HG02571 (cell line): ENCODE results near the gene KRCC1.

Experiments
- ATAC-seq: cut with Tn5 transposase; IDR thresholded peaks from one replicate; pipeline ENCODE4 v1.9.1; 2021; ENCODE audit warnings: mild to moderate bottlenecking, moderate library complexity; ENCODE audit not compliant: unreplicated experiment

KRCC1 gene

DNA sequence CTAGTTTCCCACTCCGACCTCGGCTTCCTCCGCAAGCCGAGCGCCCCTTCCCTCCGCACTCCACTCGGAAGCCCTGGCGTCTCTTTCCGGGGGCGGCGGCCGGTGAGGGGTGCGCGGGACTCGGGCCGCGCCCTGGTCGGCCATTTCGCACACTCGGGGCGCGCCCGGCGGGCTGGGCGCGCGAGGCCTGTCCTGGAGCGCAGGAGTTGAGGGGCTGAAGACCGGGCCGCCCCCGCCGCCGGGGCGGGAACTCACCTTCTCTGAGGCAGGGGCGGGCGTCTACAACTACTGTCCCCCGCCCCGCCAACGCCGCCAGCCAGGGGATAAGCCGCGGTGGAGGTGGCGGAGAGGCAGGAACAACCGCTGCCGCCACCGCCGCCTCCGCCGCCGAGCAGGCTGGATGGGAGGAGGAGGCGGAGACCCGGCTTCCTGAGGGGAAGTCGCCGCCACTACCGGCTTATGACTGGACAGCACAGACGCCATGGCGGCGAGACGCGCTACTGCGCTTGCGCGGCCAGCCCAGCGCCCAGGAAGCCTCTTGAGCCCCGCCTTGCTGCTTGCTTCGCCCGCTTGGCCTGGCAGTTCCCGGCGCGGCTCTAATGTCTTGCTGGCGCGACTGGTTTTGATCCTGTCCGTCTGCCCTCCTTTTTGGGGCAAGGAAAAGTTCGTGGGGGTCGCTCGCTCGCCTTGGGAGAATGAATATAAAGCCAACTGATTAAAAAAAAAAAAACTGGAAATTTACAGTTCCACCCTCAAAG lies at the start of gene KRCC1:
KRCC1 (minus strand) TSS at position 413 of the 758 bp plus-strand sequence. CDS start 27,220 bp downstream, outside the sequence.
- peak; percentile 94 for ATAC-seq

DNA sequence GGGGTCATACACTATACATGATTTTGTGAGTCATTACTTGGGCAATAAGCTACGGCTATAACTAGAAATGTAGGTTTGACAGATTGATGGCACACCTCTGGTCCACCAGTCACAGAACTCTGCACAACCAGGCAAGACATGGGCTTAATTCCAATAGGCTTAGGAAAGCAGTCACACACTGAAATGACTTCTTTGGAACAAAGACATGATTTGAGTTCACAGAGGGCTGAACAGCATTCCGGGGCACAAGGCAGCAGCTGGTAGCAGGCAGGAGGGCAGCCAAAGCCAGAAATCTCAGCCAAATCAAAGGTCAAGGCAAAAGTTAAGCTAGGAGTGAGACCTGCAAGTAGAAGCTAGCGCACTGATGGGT lies 44.9 kb upstream of the KRCC1 start:
- no peak for ATAC-seq

DNA sequence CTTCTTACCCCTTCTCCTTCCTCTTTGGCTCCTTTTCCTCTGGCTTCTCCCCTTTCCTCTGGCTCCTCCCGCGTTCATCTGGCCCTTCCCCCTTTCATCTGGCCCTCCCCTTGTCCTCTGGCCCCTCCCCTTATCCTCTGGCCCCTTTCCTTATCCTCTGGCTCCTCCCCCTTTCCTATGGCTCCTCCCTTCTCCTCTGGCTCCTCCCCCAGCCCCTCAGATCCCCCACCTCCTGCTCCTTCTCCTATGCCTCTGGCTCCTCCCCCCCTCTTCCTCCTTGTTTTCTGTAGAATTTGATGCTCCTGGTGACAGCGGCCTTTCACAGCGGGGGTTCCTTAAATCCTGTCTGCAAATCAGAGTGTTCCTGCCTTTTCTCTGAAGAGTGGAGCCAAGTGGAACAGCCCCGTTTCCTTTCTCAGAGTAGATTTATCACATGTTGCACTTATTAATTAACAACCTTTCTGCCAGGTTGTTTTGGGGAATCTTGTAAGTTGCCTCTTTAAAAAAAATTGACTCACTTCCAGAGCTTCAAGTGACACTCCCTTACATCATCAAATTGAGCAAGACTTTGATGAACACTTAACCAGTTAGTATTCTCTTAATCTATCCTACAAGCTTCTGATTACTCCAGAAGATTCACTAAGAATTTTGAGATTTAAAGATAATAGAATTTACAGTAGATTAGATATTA lies 44.4 kb upstream of the KRCC1 start:
- ATAC-seq, result no peak

DNA sequence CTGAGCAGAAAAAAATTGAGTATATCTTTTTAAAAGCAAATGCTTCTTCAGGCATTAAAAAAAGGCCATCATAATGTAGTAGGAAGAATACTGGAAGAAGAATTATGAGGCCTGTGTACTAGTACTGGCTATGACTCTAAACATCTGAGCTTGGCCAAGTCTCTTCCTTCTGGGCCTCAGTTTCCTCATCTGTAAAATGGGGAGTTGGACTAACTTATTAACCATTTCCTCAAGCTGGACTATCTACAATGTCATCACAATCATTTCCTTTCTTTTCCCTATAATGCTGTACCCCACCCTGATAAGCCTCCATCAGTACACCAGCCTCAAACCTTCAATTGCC lies 42.9 kb upstream of the KRCC1 start:
- ATAC-seq, result no peak

DNA sequence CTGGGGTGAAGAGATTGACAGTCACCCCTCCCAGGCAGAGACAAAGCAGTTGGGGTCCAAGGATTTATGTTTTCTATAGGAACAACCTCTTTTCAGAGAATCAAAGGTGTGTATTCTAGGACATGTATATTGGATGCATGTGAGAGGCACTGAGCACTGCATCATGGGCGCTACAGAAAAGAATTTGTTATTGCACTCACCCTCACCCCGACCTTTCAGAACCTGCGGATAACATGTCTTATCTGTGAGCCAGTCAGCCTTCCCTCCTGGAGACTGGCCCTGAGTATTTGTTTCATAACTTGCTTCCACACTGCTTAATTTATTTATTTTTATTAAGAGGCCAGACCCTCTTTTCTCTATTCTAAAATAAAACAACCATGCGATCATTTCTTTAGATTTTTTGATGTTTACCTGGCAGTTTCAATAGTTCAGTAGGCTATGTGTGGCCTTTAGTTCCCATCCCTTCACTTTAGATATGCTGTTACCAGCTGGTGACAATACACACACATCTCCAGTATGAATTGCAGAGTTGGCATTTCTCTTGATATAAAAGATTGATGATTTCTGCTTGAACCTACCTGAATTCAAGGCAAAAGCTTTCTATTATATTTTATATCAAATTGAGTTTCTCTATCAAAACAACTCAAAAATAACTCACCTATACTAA lies 42.4 kb upstream of the KRCC1 start:
- ATAC-seq, result no peak

DNA sequence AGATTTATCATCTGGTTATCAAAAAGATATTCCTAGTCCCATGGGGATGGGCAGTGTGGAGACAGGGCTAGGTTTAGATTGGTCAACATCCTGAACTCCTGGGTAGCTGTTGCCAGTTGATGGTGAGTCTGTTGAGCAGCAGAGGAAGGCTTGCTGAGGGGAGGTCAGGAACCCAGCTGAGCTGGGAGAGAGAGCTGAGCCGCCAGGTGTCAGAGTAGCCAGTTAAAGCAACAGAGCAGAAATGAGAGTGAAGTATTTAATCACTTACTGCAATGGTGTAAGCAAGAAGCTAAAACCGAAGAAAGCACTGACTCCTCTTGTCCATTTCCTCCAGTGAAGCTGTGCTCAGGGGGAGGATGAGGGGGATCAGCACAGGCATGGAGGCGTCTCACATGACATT lies 41.6 kb upstream of the KRCC1 start:
- no peak for ATAC-seq

DNA sequence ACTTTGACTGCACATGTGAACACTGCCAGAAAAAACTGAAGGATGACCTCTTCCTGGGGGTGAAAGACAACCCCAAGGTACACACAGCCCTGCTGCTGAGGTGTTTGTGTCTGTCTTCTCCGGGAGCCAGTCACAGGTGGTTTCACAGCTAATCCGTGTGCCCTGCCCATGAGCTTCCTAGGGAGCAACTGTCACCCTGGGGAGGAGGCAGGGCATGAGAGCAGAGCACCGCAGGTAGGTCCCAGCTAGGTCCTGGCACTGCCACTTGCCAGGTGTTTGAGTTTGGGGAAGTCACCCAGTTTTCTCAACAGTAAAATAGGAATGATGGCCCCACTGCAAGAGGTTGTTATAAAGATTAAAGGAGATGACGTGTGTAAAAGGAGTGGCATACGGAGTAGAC lies 41.1 kb upstream of the KRCC1 start:
- no peak for ATAC-seq

DNA sequence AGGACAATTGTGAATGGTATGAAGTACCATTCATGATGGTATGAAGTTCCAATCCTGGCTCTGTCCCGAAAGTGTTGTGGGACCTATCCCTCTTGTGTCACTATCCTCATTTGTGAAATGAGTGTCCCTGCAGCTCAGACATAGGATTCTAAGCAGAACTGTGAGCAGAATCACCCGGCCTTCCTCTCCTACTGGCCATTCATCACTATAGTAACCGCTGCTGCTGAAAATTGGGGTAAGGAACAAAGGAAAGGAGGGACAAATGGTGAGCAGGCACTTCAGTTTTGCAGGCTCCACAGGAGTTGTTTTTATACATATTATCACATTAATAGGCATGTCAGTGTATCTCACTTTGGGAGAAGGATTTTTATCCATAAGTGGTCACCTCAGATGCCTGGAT lies 39.4 kb upstream of the KRCC1 start:
- no peak for ATAC-seq

DNA sequence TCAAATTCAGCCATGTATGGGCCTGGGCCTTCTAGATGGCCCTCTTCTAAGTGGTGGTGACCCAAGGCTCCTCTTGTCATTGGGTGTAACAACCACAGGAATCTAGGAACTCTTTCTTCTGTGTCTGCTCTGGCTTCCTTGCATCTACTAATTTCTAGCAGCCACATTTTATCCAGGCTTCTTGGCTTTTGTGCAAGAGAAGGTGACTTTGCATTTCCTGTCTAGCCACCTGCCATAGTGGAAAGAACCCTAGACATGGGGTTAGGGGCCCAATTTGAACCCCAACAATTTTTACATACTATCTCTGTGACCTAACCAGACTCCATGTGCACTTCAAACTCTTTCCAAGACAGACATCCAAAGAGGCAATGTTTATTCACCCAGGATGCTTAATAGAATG lies 37.2 kb upstream of the KRCC1 start:
- ATAC-seq, result no peak

DNA sequence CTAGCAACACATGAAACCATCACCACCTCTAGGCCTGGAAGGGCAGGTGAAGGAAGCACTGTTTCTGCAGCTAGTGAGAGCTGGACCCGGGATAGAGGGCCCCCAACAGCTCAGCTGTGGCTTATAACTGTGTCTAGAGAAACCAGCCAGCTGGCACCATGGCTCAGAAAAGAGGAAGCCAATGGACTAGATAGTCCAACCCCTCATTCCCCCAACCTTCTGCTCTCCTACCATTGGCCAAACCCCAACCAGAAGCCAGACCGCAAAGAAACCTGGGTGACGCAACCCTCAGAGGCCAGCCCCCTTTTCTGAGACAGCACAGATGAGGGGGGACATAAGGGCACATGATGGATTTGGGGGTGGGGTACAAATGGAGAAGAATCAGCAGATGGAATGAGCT lies 36.4 kb upstream of the KRCC1 start:
- ATAC-seq, result no peak

DNA sequence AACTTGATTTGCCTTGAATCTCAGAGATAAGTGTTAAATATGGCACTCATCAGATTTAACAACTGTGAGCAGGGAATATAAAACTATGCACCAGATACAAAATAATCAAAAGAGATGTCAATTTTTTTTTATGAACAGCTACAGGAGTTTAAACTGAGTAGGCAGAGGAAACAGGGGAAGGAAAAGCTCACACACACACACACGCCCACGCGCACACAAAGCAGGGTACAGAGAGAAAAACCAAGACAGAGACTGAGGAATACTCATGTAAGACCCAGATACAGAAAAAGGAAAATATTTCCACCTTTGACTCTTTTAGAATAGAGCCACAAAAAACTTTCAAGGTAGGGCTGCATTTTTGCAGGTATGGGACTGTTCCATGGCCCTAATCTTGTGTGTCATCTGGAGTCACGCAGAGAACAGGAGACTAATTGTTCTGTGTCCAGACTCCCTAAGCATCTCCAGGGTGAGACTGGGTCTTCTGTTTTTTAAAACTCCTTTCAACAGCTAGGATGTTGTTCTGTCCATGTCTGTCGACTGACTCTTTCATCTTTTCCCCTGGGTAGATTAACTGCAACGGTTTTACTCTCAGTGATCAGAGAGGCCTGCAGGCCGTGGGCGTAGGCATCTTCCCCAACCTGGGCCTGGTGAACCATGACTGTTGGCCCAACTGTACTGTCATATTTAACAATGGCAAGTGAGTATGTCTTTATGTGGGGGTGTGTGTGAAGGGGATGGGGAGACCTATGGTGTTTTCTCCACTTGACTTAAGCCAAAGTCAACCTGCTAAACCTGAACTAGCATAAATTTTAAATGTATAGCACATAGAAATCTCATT lies 35.1 kb upstream of the KRCC1 start:
- no peak for ATAC-seq

DNA sequence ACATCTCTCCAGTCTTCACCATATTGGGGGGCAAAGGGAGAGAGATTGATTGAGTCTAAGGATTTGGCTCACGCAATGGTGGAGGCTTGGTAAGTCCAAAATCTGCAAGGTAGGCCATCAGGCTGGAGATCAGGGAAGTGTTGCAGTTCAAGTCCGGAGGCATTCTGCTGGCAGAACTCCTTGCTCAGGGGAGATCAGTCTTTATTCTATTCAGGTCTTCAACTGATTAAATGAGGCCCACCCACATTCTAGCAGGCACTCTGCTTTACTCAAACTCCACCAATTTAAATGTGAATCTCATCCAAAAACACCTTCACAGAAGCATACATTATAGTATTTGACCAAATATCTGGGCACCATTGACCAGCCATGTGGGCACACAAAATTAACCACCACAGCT lies 33.4 kb upstream of the KRCC1 start:
- no peak for ATAC-seq

DNA sequence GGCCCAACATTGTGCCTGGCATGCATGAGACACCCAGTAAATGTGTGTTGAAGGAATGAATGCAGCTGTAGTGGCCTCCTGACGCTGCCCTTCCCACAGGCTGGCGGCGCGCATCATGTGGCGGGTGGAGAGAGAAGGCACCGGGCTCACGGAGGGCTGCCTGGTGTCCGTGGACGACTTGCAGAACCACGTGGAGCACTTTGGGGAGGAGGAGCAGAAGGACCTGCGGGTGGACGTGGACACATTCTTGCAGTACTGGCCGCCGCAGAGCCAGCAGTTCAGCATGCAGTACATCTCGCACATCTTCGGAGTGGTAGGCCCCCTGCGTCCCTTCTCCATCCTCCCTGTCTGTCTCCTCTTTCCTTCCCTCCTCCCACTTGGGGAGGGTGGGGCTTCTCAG lies 32.2 kb upstream of the KRCC1 start:
- no peak for ATAC-seq

DNA sequence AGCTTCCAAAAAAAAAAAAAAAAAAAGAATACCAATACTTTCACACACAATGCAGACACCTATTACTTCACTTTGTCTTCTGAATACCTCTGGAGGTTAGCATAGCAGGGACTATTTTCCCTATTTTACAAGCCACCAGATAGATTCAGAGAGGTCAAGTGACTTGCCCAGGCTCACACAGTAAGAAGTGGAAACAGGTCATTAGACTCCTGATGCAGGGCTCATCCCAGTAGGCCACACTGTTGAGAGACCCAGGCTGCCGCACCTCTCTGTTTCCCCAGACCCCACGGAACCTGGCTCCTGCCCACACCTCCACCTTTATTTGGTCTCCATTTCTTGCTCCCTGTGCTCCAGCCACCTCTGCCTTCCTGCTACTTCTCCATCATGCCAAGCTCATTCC lies 31.5 kb upstream of the KRCC1 start:
- no peak for ATAC-seq

DNA sequence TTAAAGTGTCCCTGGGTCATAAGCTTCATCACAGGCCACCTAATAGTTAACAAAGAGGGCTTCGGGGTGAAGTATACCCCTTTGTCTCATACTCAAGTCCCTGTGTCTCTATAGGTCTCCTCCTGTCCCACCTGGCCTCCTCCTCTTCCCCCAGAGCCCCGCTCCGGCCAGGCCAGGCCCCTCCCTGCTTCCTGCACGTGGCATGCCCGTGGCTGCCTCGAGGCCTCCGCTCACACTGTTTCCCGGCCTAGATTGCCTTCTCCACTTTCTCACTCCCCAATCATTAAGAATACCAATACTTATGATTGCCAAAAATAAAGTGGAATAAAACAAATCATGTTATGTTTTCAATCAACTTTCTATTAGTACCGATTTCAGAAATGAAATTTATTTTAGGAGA lies 30.8 kb upstream of the KRCC1 start:
- no peak for ATAC-seq

DNA sequence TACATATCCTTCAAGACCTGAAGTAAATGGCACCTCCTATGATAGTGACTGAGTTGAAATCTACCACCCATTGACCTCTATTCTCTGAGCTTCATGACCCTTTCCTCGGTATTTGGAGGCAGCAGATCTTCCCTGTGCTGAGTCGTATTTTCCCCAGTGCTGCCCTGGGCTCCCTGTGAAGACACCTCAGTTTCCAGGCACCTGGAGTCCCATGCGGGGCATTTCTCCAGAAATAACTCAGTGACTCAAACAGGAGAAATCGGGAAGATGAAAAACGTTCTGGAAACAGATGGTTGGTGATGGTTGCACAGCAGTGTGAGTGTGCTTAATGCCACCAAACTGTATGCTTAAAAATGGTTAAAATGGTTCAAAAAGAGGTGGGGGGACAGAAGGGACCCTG lies 30.0 kb upstream of the KRCC1 start:
- no peak for ATAC-seq

DNA sequence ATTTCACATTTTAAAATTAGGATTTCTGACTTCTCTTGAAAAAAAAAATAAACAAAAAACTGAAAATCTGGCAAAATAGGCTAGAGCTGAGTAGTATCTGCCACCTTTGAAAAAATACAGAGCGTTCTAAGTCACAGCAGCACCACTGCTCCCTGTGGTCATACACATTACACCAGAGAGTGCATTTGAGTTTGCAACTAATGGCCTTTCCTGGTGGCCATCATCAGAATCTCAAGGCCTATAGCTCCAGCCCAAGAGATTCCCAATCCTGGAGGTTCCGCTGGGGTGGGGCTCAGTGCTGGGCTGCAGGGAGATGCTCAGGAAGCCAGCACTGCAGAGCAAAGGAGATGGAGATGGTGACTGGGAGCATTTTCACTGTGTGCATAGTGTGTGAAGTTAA lies 29.5 kb upstream of the KRCC1 start:
- no peak for ATAC-seq

DNA sequence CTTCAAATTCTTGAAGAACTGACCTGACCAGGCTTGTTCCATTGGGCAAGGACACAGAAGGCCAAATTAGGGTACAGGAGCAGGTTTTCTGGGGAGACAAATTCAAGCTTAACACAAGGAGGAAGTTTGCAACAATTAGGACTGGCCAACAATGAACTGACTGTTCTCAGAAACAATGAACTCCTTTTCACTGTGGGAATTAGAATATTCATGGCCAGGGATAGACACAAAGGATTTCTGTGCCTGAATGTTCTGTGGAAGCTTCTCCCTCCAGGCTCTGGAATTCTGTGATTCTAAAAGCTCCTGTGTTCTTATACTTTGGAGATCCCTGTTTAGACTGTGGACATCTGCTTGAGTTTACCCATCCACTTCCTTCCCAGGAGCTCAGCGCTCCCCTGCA lies 27.2 kb upstream of the KRCC1 start:
- ATAC-seq, result no peak

DNA sequence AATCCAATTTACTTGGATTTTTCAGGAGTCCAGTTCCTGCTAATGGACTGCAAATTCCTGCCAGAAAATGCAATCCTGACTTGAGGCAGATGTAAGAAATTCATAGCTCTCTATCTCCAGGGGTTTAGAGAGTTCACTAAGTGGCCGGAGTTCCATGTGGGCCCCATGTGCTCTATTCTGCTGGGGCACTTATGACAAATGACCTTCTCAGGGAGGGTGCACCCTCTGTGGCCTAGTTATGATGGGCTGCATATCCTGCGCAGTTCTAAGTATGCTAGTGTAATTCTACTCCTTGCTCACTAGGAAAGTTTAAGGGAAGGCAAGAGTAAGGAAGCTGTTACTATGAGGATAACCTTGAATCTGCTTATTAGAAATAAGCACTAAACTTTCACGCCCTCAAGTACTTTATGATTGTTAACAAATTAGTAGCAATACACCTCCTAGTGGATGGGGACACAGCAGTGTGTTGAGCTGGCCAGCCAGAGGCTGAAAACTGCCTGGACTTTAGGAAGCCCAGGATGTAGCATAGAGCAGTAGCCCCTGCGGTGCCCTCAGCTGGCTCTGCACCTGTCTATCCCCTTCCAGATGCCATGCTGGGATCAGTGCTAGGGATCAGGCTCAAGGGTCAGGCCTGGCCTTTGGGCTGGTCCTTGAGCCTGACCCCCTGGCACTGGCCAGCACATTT lies 26.5 kb upstream of the KRCC1 start:
- ATAC-seq, result no peak

DNA sequence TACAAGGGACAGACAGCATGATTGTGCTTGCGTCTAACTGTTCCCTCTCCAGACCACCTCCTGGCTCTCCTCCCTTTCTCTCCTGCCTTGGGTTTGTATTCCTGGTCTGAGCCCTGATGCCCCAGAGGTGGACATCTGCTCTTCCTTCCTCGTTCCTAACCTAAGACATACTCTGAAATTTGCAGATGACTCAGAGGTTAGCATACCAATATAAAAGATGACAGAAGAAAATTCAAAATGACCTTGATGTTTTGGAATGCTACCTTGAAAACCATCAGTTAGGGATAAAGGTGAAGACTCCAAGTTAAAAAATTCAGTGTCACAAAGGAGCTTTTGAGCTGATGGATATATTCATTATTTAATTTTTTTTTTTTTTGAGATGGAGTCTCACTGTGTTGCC lies 25.0 kb upstream of the KRCC1 start:
- ATAC-seq, result no peak

DNA sequence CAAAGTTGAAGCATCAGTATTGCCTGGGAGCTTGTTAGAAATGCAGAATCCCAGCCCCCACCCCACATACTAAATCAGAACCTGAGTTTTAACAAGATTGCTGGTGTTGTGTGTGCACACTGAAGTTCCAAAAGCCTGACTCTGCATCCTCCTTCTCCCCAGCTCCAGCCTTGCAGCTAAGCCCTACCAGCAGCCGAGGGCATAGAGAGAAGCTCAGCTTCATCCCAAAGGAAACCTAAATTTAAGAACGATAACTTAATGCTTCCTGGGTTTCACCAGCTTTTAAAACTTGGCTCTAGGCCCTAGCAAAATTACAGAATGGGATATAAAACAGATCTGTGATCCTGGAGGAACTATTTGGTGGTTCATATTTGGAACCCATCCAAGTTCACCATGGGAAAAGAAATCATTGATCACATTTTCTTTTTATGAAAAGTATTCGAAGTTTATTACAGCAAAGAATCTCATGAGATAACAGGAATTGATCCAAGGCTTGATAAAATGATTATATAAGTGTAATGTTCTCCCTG lies 23.1 kb upstream of the KRCC1 start:
- no peak for ATAC-seq
